AG20443 (cell line): ENCODE measurements around the gene TGFBRAP1.

Experiments used
- DNase-seq: peaks from one replicate; pipeline ENCODE4 v3.0.0; 2012; ENCODE audit warnings: low spot score, mixed read lengths

The TGFBRAP1 gene, protein sequence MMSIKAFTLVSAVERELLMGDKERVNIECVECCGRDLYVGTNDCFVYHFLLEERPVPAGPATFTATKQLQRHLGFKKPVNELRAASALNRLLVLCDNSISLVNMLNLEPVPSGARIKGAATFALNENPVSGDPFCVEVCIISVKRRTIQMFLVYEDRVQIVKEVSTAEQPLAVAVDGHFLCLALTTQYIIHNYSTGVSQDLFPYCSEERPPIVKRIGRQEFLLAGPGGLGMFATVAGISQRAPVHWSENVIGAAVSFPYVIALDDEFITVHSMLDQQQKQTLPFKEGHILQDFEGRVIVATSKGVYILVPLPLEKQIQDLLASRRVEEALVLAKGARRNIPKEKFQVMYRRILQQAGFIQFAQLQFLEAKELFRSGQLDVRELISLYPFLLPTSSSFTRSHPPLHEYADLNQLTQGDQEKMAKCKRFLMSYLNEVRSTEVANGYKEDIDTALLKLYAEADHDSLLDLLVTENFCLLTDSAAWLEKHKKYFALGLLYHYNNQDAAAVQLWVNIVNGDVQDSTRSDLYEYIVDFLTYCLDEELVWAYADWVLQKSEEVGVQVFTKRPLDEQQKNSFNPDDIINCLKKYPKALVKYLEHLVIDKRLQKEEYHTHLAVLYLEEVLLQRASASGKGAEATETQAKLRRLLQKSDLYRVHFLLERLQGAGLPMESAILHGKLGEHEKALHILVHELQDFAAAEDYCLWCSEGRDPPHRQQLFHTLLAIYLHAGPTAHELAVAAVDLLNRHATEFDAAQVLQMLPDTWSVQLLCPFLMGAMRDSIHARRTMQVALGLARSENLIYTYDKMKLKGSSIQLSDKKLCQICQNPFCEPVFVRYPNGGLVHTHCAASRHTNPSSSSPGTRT

DNA sequence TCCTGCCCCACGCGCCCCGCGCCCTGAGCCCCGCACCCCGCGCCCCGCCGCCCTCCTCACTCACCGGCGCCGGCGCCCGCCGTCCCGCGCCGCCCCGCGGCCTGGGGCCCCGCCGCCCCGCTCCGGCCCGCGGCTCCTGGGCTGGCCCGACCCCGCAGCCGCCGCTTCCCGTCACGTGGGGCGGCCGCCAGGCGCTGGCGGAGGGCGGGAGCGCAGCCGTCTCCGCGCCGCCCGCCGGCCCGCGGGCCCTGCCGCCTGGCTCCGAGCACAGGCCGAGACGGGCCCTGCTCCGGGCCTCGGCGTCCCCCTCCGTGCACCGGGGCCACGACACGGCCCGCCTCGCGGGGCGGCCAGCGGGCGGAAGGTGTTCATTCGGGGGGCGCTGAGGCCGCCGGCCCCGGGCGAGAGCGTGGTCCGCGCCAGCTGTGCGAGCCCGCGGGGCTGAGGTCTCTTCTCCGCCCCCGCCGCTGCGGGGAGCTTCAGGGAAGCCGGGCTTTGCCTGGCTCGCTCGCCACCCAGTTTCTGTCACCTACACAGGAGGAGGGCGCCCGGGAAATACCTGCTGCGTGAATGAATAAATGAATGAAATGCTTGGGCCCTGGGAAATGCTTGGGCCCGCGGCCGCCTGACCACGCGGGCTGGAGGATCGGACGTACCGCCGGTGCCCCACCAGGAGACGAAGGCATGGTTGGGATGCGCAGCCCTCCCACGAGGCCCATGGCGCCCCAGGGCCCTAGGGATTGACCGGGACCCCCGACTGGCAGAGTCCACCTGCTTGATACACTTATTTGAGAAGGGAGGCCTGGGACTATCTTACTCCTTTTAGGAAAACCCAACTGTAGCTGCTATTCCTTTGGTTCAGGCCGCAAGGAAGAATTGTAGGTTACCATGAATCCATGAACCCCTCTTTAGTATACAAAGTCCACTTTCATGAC lies at the start of gene TGFBRAP1:
TGFBRAP1 (minus strand) TSS at position 175 of the 935 bp plus-strand sequence. CDS start 21,434 bp downstream, outside the sequence.
- peak; percentile 91 for DNase-seq

DNA sequence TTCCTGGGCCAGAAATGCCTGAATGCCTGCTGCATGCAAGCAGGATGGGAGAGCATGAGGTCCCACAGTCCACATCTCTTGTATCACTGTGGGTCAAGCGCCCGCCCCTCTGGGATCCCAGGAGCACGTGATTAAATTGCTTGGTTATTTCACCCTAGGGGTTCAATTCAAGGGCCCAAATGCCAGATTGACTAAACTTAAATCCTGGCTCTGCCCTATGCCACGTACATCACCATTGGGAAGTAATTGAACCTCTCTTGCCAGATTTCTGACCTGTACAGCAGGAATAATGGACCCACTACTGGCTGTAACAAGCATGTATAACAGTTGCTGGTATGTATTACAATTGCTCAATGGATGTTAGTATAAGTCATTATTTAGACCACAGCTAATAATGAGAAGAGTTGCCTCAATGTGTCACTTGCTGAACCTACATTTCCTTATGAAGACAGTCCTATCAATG lies 49.4 kb upstream of the TGFBRAP1 start:
- DNase-seq, result no peak

DNA sequence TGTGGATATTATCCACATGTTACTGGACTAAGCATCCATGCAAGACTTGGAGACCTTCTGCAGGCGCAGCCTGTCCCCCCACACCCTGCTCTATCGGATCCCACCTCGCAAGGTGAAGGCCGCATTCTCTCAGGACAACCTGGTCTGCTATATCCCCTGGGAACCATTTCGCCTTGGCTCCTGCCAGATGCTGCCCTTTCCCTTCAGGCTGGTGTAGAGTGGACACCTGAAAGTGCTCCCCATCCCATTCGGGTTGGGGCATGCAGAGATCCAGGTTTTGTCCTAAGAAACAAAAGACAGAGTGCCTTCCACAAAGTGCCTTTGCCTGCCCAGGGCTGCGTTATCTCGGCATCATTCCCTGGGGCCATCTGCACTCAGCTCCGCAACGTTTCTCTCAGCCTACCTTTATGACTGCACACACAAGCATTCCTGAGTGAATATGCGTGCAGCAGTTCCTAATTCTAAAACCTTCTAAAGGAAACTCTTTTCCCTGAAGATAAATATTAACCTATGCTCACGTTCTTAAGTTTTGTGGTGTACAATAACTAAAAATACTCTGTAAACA lies 48.8 kb upstream of the TGFBRAP1 start:
- DNase-seq, result no peak

DNA sequence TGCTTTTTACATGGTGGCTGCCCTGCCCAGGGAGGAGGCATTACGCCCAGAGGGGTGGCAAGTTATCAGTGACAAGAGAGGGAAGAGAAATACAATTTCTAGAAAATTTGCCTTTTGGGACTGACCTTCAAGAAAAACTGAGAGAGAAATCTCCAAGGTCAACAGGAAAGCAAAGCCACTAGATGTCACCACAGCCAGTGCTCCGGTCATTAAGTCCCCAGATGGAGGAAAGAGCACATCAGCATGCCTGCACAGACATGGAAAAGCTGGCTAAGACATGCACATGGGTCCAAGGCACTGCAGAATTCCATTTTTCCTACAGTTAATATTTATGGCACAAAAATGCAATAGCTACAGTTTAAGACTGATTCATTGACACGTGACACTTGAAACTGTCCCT lies 48.3 kb upstream of the TGFBRAP1 start:
- DNase-seq, result no peak

DNA sequence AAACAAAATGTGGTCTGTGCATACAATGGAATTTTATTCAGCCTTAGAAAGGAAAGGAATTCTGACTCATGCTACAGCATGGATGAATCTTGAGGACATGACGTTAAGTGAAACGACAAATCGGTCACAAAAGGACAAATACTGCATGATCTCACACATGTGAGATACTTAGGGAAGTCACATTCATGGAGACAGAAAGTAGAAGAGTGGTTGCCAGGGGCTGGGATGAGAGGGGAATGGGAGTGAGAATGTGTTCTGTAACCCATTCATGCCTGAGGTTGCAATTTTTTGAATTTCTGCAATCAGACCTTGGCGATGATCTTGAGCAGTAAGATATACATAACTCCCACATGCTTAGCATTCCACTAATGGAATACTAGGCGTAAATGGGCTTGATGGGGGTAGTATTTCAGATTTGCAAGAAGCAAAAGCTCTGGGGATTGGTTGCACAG lies 47.3 kb upstream of the TGFBRAP1 start:
- no peak for DNase-seq

DNA sequence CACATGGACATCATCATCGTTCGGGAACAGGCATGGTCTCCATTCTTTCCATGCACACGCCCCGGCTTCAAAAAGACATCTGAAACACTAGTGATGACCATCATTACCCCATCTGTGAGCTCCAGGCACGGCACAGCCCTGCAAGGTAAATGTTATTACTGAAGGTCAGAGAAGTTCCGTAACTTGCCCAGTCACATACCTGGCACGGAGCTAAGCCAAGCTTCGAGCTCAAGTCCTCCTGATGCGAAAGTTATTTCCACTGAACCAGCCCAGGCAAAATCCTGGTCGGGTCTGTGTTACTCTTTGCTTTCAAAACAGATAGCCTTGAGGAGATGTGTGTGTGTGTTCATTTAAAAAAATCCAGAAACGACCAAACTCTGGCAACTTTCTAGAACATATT lies 46.5 kb upstream of the TGFBRAP1 start:
- DNase-seq, result no peak

DNA sequence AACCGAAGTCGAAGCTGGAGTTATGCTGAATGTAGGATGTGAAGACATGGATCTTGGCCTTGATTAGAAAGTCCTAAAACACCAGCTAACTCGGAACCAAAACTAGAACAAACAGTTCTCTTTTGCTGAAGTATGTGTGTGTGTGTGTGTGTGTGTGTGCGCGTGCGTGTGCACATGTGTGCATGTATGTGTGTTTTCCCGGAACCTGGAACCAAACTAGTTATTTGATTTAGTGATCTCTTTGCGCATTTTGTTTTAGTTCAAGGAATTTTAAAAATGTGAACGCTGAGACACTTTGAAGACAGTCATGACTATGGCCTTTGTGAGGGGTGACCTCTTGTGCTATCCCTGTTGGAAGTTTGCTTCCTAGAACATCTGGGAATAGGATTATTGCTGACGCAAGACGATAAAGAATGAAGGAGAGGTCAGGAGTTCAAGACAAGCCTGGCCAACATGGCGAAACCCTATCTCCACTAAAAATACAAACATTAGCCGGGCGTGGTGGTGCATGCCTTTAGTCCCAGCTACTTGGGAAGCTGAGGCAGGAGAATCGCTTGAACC lies 45.5 kb upstream of the TGFBRAP1 start:
- no peak for DNase-seq

DNA sequence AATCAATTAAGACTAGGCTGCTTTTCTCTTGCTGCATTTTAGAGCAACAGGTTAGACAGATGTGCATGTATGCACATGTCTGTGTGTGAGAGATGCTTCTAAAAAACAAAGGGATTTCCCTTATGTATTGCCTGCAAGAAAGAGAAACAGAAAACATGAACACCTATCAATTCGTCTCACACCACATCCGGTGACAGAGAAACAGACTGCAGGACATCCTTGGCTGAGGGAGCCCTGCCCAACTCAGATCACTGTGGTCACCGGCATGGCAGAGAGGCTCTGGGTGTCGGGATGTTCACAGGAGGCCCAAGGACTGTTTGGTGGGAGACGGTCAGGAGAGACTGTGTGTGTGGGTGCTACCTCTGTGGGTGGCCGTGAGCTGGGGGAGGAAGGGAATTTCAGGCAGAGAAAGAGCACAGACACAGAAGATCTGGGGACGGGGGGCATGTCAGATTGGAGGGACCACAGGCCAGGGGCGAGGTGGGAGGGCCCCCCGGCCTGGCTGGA lies 44.4 kb upstream of the TGFBRAP1 start:
- no peak for DNase-seq

DNA sequence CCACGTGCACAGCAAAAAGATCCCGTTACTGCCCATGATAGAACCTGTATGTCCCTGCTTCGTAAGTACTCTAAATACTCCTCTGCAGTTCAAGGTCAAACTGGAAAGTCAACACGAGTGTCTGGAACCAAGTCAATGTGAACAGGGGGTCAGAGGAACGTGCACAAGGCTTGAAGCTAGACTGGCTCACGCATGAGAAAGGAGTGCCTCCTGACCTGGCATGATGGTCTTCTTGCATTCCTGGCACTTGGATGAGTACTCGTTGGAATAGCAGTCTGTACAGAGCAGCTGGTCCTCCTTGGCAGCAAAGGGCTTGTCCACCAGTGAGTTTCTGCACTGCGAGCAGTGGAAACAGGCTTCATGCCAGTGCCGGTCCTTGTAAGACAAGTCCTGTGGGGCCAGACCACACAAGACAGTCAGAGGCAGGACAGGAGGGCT lies 43.8 kb upstream of the TGFBRAP1 start:
- DNase-seq, result no peak

DNA sequence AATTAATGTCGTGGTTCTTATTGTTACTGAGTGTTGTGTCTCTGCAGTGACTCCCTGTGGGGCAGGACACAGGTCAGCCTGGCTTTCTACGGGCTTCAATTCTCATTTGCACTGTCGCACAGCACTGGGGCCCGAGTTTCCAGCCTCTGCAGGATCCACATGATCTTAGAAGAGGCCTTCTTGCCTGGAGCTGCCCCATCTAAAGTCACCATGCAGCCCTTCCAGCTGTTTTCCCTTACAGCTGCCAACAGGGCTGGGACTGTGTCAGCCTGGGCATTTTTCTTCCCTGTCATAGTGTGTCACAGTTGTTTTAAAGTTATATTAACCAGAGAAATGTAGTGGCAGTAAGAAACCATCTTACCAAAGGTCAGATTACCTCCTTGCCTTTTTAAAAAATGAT lies 42.3 kb upstream of the TGFBRAP1 start:
- no peak for DNase-seq

DNA sequence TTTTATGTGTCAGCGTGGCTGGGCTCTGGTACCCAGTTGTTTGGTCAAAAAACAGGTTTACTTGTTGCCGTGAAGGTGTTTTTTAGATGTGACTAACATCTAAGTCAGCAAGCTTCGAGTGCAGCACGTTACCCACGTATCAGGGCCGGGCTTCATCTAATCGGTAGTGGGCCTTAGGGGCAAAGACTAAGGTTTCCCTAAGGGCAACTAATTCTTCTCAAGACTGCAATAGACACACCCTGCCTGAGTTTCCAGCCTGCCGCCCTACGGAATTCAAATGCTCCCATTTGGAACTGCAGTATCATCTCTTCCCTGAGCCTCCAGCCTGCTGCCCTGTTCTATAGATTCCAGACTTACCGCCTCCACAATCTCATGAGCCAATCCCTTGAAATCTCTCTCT lies 41.6 kb upstream of the TGFBRAP1 start:
- no peak for DNase-seq

DNA sequence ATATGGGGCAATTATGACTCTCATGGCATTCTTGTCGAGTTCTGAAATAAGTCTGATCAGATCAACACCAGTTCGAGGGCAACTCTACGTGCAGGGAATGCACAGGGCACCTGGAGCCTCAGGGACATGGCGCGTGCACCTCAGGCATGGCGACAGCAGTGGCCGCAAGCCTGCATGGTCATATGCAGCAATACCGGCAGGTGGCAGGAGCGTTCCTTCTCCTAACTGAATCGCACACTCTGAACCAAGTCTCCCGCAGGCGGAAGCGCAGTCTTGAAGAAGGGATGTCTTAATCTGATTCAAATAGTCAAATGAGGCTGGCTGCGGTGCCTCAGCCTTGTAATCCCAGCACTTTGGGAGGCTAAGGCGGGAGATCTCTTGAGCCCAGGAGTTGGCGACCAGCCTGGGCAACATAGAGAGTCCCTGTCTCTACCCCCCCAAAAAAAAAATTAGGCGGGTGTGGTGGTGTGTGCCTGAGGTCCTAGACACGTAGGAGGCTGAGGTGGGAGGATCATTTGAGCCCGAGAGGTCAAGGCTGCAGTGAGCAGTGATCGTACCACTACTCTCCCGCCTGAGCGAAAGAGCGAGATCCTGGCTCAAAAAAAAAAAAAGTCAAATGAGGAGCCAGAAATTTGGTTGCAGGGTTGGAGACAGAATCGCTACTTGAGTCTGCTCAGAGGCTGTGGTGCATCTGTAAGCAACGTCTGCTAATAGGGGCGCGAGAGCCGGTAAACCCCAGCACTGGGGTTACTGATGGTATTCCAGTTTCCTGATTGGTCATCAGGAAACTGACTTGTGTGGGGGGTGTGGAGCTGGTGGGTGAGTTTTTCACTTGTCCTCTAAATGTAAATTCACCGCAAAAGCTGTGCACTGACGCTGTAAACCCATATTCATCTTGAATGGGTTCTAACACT lies 40.5 kb upstream of the TGFBRAP1 start:
- peak; percentile 74 for DNase-seq

DNA sequence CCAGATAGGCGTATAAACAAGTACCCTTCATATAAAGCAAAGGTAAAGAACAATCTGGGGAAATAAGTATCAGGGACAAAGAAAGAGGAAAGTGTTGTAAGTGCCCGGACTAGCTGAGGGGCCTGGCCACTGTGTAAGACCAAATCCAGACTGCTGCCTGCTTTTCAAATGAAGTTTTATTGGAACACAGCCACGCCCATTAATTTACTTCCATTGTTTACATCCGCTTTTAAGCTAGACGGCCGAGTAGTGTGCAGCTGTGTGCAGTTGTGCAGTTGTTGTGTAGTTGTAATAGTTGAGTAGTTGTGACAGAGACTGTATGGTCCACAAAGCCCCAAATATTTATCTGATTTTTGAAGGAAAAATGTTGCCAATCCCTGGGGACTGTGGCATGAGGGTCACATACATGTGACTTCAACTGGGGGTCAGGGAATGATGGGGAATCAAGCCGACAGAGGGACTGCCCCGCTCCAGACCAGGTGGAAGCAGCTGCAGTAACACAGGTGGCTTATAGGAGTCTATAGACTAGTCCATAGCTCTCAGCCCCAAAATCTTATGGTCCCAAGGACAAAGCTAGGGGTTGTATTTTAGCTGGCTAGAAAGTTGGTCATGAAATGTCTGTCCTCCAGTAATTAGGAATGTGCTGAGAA lies 39.3 kb upstream of the TGFBRAP1 start:
- DNase-seq, result no peak

DNA sequence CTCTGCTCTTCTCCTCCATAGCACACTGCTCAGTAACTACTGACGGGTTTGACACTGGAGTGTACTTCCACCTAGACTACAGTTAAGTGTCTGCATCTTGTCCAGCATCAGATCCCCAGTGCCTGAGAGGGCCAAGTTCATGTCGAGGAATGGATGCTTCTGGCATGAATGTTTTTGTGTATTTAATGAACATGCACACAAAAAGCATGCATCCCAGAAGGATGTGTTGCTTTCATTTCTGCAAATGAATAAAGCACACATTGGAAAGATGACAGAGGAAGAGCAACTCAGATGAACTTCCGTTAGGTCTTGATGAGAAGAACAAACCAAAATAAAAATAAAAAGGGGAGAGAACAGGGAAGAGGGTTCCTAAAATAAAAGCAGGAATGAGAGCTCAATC lies 35.7 kb upstream of the TGFBRAP1 start:
- DNase-seq, result no peak

DNA sequence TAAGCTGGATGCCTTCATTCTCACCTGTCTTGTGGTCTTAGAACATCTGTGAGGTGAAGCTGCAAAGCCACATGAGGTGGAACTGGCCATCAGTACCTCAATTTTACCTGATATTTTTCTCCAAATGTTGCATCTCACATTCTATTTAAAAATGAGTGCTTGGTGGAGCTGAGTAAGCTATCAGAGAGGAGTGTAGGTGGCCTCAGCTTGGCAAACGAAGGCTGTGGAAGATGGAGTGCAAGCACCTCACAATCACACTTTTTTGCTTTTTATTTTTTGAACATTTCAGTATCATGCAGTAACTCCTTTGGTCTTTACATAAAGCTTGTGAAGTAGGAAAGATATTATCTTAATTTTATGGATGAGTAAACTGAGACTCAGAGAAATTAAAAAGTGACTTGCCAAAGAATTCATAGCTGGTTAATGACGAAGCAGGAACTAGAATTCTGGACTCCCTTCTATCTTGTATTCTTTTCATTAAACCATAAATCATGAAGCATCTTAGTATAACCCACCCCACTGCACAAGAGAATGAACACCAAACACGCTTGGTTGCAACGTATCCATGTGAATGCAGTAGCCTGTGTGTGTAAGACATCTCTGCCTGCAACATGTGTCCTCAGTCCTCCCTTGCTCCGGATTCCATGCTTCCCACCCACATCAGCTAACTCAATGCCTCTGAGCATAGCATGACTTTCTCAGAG lies 35.1 kb upstream of the TGFBRAP1 start:
- peak; percentile 60 for DNase-seq

DNA sequence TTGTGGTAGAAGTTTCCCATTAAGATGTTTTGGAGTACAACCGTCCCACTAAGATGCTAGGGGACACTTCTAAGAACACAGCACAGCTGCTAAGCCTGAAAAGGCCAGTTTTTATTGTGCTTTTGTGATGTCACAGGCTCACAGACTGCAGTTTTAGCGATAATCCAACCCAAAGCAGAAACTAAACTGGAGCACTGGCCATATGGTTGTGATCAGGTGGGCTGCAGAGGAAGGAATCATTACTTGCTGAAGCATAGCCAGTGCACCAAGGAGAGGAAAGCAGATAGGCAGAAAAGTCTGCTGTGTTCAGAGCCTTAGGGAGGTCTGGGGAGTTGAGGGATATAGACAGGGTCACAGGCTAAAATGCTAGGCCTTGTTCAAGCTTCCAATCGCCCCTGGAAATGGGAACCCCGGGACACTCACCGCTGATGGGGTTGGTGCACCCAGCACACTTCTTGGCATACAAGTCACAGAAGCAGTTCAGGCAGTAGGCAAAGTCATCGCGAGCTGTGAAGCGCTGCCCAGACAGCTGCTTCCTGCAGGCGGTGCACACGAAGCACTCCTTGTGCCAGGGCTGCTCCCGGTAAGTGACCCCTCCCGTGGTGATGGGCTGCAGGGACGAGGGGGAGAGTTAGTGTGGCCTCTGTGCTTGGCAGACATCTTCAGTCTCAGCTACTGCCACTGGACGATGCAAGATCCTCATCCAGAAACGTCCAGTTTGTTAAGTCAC lies 33.5 kb upstream of the TGFBRAP1 start:
- no peak for DNase-seq

DNA sequence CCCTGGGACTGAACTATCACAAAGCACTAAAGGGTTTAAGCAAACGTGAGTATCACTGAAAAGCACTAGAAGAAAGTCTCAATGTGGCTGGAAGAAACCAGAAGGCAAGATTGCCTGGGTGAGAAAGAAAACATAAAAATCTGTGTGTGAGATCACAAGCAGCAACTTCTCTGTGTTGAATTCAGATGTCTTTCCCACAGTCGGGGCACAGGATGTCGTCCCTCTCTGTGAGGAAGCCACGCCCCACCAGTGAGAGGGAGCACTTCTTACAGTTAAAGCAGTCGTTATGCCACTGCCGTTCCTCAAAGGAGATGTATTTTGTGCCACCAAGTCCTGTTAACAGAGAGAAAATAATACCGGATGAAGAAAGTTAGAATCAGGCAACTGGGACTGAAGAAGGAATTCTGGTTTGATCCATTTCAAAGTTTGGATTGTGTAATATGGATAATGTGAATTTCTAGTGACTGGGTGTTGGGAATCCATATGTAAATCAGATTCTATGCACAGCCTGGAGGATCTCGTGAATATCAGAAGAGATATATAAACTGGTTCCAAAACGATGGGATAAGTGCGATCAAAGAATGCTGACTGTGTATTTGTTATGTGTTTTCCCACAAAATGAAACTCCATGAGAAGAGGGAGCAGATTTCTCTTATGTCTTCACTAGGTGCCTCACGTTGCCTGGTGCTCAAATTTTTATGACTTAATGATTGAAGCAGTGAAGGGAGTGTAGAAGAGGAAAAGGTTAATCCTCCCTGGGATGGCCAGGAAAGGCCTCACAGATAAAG lies 31.8 kb upstream of the TGFBRAP1 start:
- no peak for DNase-seq
